HG03378 (cell line): ENCODE data around the gene BMP5.

Source experiments
- ATAC-seq: cut with Tn5 transposase; IDR thresholded peaks from one replicate; pipeline ENCODE4 v1.9.1; 2021; ENCODE audit warnings: mild to moderate bottlenecking, moderate library complexity; ENCODE audit not compliant: unreplicated experiment

BMP5 gene

GRCh38 chr6:55729665-55730064 is 145.7 kb downstream of the BMP5 start:
- ATAC-seq = no peak

DNA sequence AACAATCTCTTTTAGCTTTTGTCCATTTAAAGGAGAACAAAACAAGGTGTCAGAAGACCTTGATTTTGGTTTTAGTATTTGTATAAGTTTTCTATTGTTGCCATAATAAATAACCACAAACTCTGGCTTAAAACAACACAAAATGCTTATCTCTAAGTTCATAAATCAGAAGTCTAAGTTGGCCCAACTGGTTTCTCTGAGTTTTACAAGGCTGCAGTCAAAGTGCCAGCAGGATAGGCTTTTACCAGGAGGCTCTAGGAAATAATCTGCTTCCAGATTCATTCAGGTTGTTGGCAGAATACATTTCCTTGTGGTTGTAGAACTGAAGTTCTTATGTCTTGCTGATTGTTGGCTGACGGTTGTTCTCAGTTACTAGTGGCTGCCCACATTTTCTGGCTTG is 149.2 kb downstream of the BMP5 start:
- ATAC-seq = no peak

- no peak for ATAC-seq
Measured at GRCh38 chr6:55714831-55715230, 160.6 kb downstream of the BMP5 start.

GRCh38 chr6:55713436-55713835 is 162.0 kb downstream of the BMP5 start:
- no peak for ATAC-seq

GRCh38 chr6:55708711-55709110 is 166.7 kb downstream of the BMP5 start:
- no peak for ATAC-seq

GRCh38 chr6:55705451-55706440 is 169.6 kb downstream of the BMP5 start:
- ATAC-seq = no peak

DNA sequence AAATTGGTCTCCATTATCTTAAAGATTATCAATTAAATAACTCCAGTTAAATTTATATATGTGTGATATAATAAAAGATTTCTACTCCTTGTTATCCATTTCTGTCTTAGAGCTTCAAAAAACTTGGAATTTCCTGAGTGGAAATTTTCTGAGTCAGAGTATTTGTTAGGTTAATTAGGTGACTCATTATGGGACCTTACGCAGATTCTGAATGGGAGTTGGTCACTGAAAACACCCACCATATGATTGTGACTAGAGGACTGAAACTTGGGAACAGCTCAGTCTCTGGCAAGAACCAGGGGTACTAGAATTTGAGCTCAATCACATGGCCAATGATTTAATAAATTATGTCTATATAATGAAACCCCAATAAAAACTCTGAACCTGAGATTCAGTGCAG is 171.0 kb downstream of the BMP5 start:
- no peak for ATAC-seq
